ENCODE measurements around the gene MAB21L4.

Gene MAB21L4

GRCh38 chr2:240868286-240869108 lies 27.5 kb downstream of the MAB21L4 start, which contains the start of gene AGXT:
AGXT (plus strand) TSS chr2:240868824; CDS start chr2:240868866, 42 bp downstream.
- no peak for TF ChIP-seq CTCF (IDR thresholded peaks at IDR 0.05; ENCODE audit: low read depth, low read length)
- Histone ChIP-seq H3K4me3 (ENCODE audit: low read depth, low read length) (no peak within 1 kb of the TSS), H3K36me3 (no peaks in the 10 kb centered on the region), H3K4me1 (no peaks in the 10 kb centered on the region), H3K27me3 (no peaks in the 10 kb centered on the region), H3K9me3 (no peaks in the 10 kb centered on the region)
- DNase-seq: no peak

GRCh38 chr2:240865391-240865790 lies 30.6 kb downstream of the MAB21L4 start:
- Histone ChIP-seq H3K4me1 (no peaks in the 10 kb centered on the region), H3K27me3 (peaks cover 3% of the 10 kb centered on the region; the same call in 1 of the 2 replicates), H3K4me3 (ENCODE audit: low read depth, low read length) (no peak overlapping the region), H3K9me3 (no peaks in the 10 kb centered on the region), H3K36me3 (no peaks in the 10 kb centered on the region)
- TF ChIP-seq CTCF (IDR thresholded peaks at IDR 0.05; ENCODE audit: low read depth, low read length): no peak
- no peak for DNase-seq

- H3K27me3 ChIP-seq: peaks cover 3% of the 10 kb centered on the region; the same call in 1 of the 2 replicates
- no peaks in the 10 kb centered on the region for H3K4me1 ChIP-seq
- no peak for TF ChIP-seq CTCF (IDR thresholded peaks at IDR 0.05; ENCODE audit: low read depth, low read length)
- no peaks in the 10 kb centered on the region for H3K36me3 ChIP-seq
- H3K4me3 ChIP-seq (ENCODE audit: low read depth, low read length): no peak overlapping the region
- DNase-seq: no peak
- H3K9me3 ChIP-seq: no peaks in the 10 kb centered on the region
These were observed 31.5 kb downstream of the MAB21L4 start for GRCh38 chr2:240864475-240864874.

DNA sequence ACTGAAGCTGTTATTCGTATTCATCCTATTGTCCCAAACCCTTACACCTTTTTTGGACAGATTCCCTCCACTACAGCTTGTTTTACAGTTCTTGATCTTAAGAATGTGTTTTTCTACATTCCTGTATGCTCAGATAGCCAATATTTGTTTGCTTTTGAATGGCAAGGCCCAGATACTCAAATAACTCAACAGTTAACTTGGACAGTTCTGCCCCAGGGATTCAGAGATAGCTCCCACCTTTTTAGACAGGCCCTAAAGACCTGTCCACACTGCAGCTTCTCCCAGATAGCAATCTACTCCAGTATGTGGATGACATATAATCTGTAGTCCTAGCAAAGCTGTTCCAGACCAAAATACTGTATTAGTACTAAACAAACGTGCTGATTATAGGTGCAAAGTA lies 34.4 kb downstream of the MAB21L4 start:
- H3K9me3 ChIP-seq: no peaks in the 10 kb centered on the region
- TF ChIP-seq CTCF (IDR thresholded peaks at IDR 0.05; ENCODE audit: low read depth, low read length): no peak
- no peak overlapping the region for H3K4me3 ChIP-seq (ENCODE audit: low read depth, low read length)
- H3K27me3 ChIP-seq: peaks cover 3% of the 10 kb centered on the region; the same call in 1 of the 2 replicates
- no peaks in the 10 kb centered on the region for H3K36me3 ChIP-seq
- DNase-seq: no peak
- no peaks in the 10 kb centered on the region for H3K4me1 ChIP-seq

DNA sequence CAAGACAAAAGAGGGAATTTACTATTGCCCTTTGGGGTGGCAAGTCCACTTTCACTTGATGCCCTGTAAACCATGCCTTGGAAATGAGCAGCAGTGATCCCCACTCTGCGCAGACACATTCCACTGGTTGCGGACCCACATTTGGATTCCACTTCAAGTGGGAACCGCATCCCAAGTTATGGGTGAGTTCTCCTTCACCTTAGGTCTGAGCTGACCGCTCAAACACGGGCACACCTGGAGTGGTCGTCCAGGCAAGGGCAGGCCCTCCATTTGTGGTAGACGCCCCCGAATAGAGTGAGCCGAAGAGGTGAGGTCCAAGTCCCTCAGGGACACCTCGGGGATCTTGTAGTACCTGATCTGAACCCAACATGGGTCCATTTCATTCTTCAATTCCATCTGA lies 37.1 kb downstream of the MAB21L4 start:
- Histone ChIP-seq H3K4me3 (ENCODE audit: low read depth, low read length) (no peak overlapping the region), H3K27me3 (peaks cover 3% of the 10 kb centered on the region; the same call in 1 of the 2 replicates), H3K36me3 (no peaks in the 10 kb centered on the region), H3K9me3 (no peaks in the 10 kb centered on the region), H3K4me1 (no peaks in the 10 kb centered on the region)
- no peak for TF ChIP-seq CTCF (IDR thresholded peaks at IDR 0.05; ENCODE audit: low read depth, low read length)
- no peak for DNase-seq

- H3K36me3 ChIP-seq: no peaks in the 10 kb centered on the region
- no peaks in the 10 kb centered on the region for H3K4me1 ChIP-seq
- no peak for DNase-seq
- no peak overlapping the region for H3K4me3 ChIP-seq (ENCODE audit: low read depth, low read length)
- TF ChIP-seq CTCF (IDR thresholded peaks at IDR 0.05; ENCODE audit: low read depth, low read length): no peak
- H3K9me3 ChIP-seq: no peaks in the 10 kb centered on the region
- H3K27me3 ChIP-seq: peaks cover 3% of the 10 kb centered on the region; the same call in 1 of the 2 replicates
These were observed 37.6 kb downstream of the MAB21L4 start for GRCh38 chr2:240858321-240858720.

Measured in BE2C (cell line).